Measurements from ENCODE around the gene G3BP2.
"Not testable (repeated sequence)": the region's sequence is repeated elsewhere in the genome, so short reads cannot be mapped to it uniquely, and the experiment has no call there.

DNA sequence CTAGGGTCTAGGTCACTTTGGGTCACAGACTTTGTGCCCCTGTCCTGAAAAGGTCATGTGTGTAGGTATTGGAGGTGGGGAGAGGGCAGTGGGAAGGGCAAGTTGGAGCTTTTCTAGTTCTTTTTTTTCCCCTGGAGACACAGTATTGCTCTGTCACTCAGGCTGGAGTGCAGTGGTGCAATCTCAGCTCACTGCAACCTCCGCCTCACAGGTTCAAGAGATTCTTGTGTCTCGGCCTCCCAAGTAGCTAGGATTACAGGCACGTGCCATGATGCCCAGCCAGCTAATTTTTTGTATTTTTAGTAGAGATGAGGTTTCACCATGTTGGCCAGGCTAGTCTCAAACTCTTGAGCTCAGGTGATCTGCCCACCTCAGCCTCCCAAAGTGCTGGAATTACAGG is 42.8 kb upstream of the G3BP2 start:
- not testable (repeated sequence) for TF ChIP-seq CTCF (IDR thresholded peaks at IDR 0.05; ENCODE audit: low read depth, low read length, missing input control); ATF3 (IDR thresholded peaks at IDR 0.05); RAD21 (IDR thresholded peaks at IDR 0.05); SP1 (IDR thresholded peaks at IDR 0.05); EGR1 (IDR thresholded peaks at IDR 0.05; ENCODE audit: low read depth in 2 of 2); REST (IDR thresholded peaks at IDR 0.05); YY1 (IDR thresholded peaks at IDR 0.05)
- TF ChIP-seq, protein P1, sequence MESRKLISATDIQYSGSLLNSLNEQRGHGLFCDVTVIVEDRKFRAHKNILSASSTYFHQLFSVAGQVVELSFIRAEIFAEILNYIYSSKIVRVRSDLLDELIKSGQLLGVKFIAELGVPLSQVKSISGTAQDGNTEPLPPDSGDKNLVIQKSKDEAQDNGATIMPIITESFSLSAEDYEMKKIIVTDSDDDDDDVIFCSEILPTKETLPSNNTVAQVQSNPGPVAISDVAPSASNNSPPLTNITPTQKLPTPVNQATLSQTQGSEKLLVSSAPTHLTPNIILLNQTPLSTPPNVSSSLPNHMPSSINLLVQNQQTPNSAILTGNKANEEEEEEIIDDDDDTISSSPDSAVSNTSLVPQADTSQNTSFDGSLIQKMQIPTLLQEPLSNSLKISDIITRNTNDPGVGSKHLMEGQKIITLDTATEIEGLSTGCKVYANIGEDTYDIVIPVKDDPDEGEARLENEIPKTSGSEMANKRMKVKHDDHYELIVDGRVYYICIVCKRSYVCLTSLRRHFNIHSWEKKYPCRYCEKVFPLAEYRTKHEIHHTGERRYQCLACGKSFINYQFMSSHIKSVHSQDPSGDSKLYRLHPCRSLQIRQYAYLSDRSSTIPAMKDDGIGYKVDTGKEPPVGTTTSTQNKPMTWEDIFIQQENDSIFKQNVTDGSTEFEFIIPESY (IDR thresholded peaks at IDR 0.05): not testable (repeated sequence)
- TF ChIP-seq RXRA (IDR thresholded peaks at IDR 0.05): peak in 1 of 2 donors; percentile 35
